T-helper 9 cell (primary cell): ENCODE results near the gene SYNE4.
A peak's percentile ranks its signal among the peaks of the same experiment; 100 is the strongest.

Experiments
- DNase-seq: peaks from one replicate; pipeline ENCODE4 v3.0.0-alpha.2; 2020

SYNE4 gene

GRCh38 chr19:36026091-36026876, 17.7 kb upstream of the SYNE4 start:
- no peak for DNase-seq

GRCh38 chr19:36025541-36025940, 16.9 kb upstream of the SYNE4 start:
- DNase-seq = no peak

- no peak for DNase-seq
These were observed 14.8 kb upstream of the SYNE4 start for GRCh38 chr19:36023432-36023831.

- no peak for DNase-seq
These were observed 10.6 kb upstream of the SYNE4 start for GRCh38 chr19:36019061-36019670.

GRCh38 chr19:36014012-36014924, 5.7 kb upstream of the SYNE4 start, which contains the start of gene ALKBH6:
Gene ALKBH6 (minus strand): TSS chr19:36014213. CDS start chr19:36013397, 816 bp downstream.
- peak; percentile 97 for DNase-seq

GRCh38 chr19:36013280-36014011, 4.8 kb upstream of the SYNE4 start:
- DNase-seq = no peak

GRCh38 chr19:36010402-36010801, 1.8 kb upstream of the SYNE4 start:
- no peak for DNase-seq

GRCh38 chr19:36009633-36010379, 1.2 kb upstream of the SYNE4 start:
- DNase-seq = no peak

- peak; percentile 23 for DNase-seq
These were observed 607 bp upstream of the SYNE4 start for GRCh38 chr19:36009220-36009619.

- no peak for DNase-seq
These were observed 1.7 kb downstream of the SYNE4 start for GRCh38 chr19:36006955-36007354.

GRCh38 chr19:36003284-36003683, 5.3 kb downstream of the SYNE4 start:
- DNase-seq = no peak

GRCh38 chr19:36001605-36002004, 7.0 kb downstream of the SYNE4 start:
- DNase-seq = no peak

GRCh38 chr19:35996777-35997176, 11.8 kb downstream of the SYNE4 start:
- DNase-seq = no peak

- peak; percentile 84 for DNase-seq
These were observed 13.3 kb downstream of the SYNE4 start, which contains the start of gene SDHAF1 for GRCh38 chr19:35995048-35995993. Gene SDHAF1 (plus strand): TSS chr19:35995188. CDS start chr19:35995275, 87 bp downstream.

- no peak for DNase-seq
These were observed 14.6 kb downstream of the SYNE4 start for GRCh38 chr19:35993923-35994598.

GRCh38 chr19:35992907-35993765, 15.5 kb downstream of the SYNE4 start:
- DNase-seq = no peak

GRCh38 chr19:35991731-35992450, 16.7 kb downstream of the SYNE4 start:
- DNase-seq = no peak
